HepG2 (cell line): ENCODE measurements around the gene LITAFD. TPM values are rescaled to one million over a fixed set of nuclear protein-coding genes. Genes with fewer than 3 reads are reported as not detected.

Experiments
- CREM ChIP-seq, 2 experiments: sonication (generic) in 1 of 2; formaldehyde crosslinking in 1 of 2; IDR thresholded peaks; 2 replicates each; pipeline versions ENCODE4 v1.4.0 to v1.6.1; 2016 to 2020; ENCODE audit warnings: antibody characterized with exemption in 1 of 2, mild to moderate bottlenecking in 1 of 2, missing genetic modification reagents in 1 of 2
- DPF2 ChIP-seq: sonication (generic); formaldehyde crosslinking; IDR thresholded peaks from 2 replicates; pipeline ENCODE4 v1.4.0; 2020; ENCODE audit warnings: mild to moderate bottlenecking, low read depth, missing genetic modification reagents, borderline replicate concordance
- FIP1L1 ChIP-seq: fragments of 200-400 bp; formaldehyde crosslinking; IDR thresholded peaks from 2 replicates; pipeline ENCODE4 v1.6.1; 2018; ENCODE audit warnings: low read depth, mild to moderate bottlenecking, low read length, moderate library complexity, borderline replicate concordance; ENCODE audit not compliant: insufficient read depth
- HOXA5 ChIP-seq: sonication (generic); formaldehyde crosslinking; IDR thresholded peaks from 2 replicates; pipeline ENCODE4 v1.4.0; 2020; ENCODE audit warnings: missing genetic modification reagents
- SALL2 ChIP-seq: sonication (generic); formaldehyde crosslinking; IDR thresholded peaks from 2 replicates; pipeline ENCODE4 v1.8.1; 2023; ENCODE audit warnings: mild to moderate bottlenecking, missing genetic modification reagents, inconsistent platforms
- XRCC5 ChIP-seq: fragments of 200-400 bp; formaldehyde crosslinking; optimal IDR thresholded peaks from 2 replicates; pipeline ENCODE3; 2017; ENCODE audit warnings: mild to moderate bottlenecking, low read length
- ZFX ChIP-seq: sonication (generic); formaldehyde crosslinking; IDR thresholded peaks from 2 replicates; pipeline ENCODE4 v1.4.0; 2020; ENCODE audit warnings: mild to moderate bottlenecking, low read depth, missing genetic modification reagents, moderate library complexity
- ZNF230 ChIP-seq: sonication (generic); formaldehyde crosslinking; IDR thresholded peaks from 2 replicates; pipeline ENCODE4 v1.4.0; 2020; ENCODE audit warnings: mild to moderate bottlenecking, missing genetic modification reagents
- ZNF256 ChIP-seq: sonication (generic); formaldehyde crosslinking; conservative IDR thresholded peaks from 2 replicates; pipeline ENCODE4 v1.4.0; 2020; ENCODE audit warnings: missing genetic modification reagents
- polyA plus RNA-seq, 8 experiments: library from polyadenylated mRNA; depleted of rRNA in 3 of 8; stranded (reverse) in 7 of 8; unstranded in 1 of 8; fragments of >200 nt; fragmentation: Illumina TruSeq in 4 of 8; extraction: Trizol in 4 of 8; gene quantifications; 2 replicates each; pipeline versions ENCODE4 v1.2.1 to v1.2.3, GENCODE V29; 2011 to 2016; ENCODE audit warnings: low read depth in 4 of 8, missing spikeins in 1 of 8, mixed read lengths in 1 of 8; ENCODE audit not compliant: insufficient read depth in 1 of 8
- total RNA-seq, 5 experiments: library from RNA; depleted of rRNA; stranded (reverse); fragments of >200 nt; fragmentation: Illumina TruSeq; extraction: Trizol; gene quantifications; 2 replicates each; pipeline ENCODE4 v1.2.3, GENCODE V29; 2016; ENCODE audit warnings: low read depth in 1 of 5
- TF ChIP-seq, protein P1 (sequence below): sonication (generic); formaldehyde crosslinking; conservative IDR thresholded peaks from 2 replicates; pipeline ENCODE4 v1.4.0; 2020; ENCODE audit warnings: missing genetic modification reagents
- TF ChIP-seq, protein P2 (sequence below): sonication (generic); formaldehyde crosslinking; IDR thresholded peaks from 2 replicates; pipeline ENCODE4 v1.5.0; 2020; ENCODE audit warnings: mild to moderate bottlenecking, missing genetic modification reagents, borderline replicate concordance
- TF ChIP-seq, protein P3 (sequence below): sonication (generic); formaldehyde crosslinking; conservative IDR thresholded peaks from 2 replicates; pipeline ENCODE4 v1.8.0; 2022; ENCODE audit warnings: mild to moderate bottlenecking, moderate library complexity, missing genetic modification reagents
- TF ChIP-seq, protein P4 (sequence below): sonication (generic); formaldehyde crosslinking; IDR thresholded peaks from 2 replicates; pipeline ENCODE4 v1.5.0; 2020; ENCODE audit warnings: mild to moderate bottlenecking, missing genetic modification reagents, borderline replicate concordance
- TF ChIP-seq, protein P5 (sequence below): sonication (generic); formaldehyde crosslinking; IDR thresholded peaks from 2 replicates; pipeline ENCODE4; 2020; ENCODE audit warnings: missing genetic modification reagents, mild to moderate bottlenecking, borderline replicate concordance

LITAFD gene
- total and polyA plus RNA-seq, 2 of the 13 experiments (the other 11 are each of a cell fraction or from before 2014, with no cell fraction given), result not detected

DNA sequence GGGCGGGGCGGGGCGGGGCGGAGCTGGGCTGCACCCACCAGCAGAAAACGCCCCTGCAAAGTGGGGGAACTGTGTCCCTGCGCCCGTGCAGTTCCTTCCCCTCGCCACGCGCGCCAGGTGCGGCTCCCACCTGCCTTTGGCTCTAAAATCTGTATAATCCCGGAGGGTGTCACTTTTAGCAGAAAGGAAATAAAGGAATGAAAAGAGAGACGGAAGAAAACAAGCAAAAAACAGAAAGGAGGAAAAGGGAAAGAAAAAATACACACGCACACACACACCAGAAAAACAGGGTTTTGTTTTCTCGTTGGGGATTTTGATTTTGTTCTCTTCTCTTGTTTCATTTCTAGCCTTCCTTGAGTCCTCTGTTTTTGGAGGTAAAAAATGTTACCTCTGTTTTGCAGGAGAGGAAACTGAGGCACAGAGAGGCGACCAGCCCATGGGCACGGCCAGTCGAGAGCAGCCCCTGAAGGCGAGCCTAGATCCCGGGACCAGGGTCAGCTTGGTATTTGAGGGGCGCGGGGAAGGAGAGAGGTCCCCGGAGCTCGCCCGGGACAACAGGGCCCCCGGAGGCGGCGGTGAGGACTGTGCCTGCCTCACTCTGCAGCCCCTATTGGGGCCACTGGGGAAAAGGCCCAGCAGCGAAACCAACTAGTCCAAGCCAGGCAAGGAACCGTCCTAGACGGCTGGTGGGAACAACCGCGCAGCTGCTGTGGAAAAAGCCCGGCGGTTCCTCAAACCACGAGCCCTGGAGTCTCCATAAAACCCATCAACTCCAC, 12.8 kb upstream of the LITAFD start (continued):
- TF ChIP-seq, protein P1, sequence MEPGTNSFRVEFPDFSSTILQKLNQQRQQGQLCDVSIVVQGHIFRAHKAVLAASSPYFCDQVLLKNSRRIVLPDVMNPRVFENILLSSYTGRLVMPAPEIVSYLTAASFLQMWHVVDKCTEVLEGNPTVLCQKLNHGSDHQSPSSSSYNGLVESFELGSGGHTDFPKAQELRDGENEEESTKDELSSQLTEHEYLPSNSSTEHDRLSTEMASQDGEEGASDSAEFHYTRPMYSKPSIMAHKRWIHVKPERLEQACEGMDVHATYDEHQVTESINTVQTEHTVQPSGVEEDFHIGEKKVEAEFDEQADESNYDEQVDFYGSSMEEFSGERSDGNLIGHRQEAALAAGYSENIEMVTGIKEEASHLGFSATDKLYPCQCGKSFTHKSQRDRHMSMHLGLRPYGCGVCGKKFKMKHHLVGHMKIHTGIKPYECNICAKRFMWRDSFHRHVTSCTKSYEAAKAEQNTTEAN (CRISPR knock-in tag), result peak; percentile 58; the same call in 1 of the 2 replicates
- TF ChIP-seq HOXA5 (CRISPR knock-in tag) (peak; percentile 12; the same call in 1 of the 2 replicates), ZFX (peak; percentile 69), ZNF256 (CRISPR knock-in tag) (peak; percentile 77; the same call in 1 of the 2 replicates), DPF2 (CRISPR knock-in tag) (0 out of 2 replicates have a peak, but pooled peaks have one; percentile 19), CREM (IDR thresholded peaks at IDR 0.05) (no peak), CREM (CRISPR knock-in tag; IDR thresholded peaks at IDR 0.05) (no peak), ZNF230 (CRISPR knock-in tag) (no peak), FIP1L1 (peak; percentile 30; the same call in 1 of the 2 replicates), XRCC5 (peak; percentile 73), SALL2 (CRISPR knock-in tag) (no peak; the same call in 1 of the 2 replicates)
- TF ChIP-seq, protein P2, sequence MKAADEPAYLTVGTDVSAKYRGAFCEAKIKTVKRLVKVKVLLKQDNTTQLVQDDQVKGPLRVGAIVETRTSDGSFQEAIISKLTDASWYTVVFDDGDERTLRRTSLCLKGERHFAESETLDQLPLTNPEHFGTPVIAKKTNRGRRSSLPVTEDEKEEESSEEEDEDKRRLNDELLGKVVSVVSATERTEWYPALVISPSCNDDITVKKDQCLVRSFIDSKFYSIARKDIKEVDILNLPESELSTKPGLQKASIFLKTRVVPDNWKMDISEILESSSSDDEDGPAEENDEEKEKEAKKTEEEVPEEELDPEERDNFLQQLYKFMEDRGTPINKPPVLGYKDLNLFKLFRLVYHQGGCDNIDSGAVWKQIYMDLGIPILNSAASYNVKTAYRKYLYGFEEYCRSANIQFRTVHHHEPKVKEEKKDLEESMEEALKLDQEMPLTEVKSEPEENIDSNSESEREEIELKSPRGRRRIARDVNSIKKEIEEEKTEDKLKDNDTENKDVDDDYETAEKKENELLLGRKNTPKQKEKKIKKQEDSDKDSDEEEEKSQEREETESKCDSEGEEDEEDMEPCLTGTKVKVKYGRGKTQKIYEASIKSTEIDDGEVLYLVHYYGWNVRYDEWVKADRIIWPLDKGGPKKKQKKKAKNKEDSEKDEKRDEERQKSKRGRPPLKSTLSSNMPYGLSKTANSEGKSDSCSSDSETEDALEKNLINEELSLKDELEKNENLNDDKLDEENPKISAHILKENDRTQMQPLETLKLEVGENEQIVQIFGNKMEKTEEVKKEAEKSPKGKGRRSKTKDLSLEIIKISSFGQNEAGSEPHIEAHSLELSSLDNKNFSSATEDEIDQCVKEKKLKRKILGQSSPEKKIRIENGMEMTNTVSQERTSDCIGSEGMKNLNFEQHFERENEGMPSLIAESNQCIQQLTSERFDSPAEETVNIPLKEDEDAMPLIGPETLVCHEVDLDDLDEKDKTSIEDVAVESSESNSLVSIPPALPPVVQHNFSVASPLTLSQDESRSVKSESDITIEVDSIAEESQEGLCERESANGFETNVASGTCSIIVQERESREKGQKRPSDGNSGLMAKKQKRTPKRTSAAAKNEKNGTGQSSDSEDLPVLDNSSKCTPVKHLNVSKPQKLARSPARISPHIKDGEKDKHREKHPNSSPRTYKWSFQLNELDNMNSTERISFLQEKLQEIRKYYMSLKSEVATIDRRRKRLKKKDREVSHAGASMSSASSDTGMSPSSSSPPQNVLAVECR (CRISPR knock-in tag), result peak; percentile 62; the same call in 1 of the 2 replicates
- TF ChIP-seq, protein P3, sequence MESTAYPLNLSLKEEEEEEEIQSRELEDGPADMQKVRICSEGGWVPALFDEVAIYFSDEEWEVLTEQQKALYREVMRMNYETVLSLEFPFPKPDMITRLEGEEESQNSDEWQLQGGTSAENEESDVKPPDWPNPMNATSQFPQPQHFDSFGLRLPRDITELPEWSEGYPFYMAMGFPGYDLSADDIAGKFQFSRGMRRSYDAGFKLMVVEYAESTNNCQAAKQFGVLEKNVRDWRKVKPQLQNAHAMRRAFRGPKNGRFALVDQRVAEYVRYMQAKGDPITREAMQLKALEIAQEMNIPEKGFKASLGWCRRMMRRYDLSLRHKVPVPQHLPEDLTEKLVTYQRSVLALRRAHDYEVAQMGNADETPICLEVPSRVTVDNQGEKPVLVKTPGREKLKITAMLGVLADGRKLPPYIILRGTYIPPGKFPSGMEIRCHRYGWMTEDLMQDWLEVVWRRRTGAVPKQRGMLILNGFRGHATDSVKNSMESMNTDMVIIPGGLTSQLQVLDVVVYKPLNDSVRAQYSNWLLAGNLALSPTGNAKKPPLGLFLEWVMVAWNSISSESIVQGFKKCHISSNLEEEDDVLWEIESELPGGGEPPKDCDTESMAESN (CRISPR knock-in tag), result 0 out of 2 replicates have a peak, but pooled peaks have one; percentile 19
- TF ChIP-seq, protein P4, sequence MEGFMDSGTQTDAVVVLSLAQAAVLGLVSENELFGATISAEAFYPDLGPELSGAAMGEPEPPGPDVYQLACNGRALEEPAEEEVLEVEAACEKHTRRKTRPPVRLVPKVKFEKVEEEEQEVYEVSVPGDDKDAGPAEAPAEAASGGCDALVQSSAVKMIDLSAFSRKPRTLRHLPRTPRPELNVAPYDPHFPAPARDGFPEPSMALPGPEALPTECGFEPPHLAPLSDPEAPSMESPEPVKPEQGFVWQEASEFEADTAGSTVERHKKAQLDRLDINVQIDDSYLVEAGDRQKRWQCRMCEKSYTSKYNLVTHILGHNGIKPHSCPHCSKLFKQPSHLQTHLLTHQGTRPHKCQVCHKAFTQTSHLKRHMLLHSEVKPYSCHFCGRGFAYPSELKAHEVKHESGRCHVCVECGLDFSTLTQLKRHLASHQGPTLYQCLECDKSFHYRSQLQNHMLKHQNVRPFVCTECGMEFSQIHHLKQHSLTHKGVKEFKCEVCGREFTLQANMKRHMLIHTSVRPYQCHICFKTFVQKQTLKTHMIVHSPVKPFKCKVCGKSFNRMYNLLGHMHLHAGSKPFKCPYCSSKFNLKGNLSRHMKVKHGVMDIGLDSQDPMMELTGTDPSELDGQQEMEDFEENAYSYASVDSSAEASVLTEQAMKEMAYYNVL (CRISPR knock-in tag), result peak; percentile 67
- TF ChIP-seq, protein P5, sequence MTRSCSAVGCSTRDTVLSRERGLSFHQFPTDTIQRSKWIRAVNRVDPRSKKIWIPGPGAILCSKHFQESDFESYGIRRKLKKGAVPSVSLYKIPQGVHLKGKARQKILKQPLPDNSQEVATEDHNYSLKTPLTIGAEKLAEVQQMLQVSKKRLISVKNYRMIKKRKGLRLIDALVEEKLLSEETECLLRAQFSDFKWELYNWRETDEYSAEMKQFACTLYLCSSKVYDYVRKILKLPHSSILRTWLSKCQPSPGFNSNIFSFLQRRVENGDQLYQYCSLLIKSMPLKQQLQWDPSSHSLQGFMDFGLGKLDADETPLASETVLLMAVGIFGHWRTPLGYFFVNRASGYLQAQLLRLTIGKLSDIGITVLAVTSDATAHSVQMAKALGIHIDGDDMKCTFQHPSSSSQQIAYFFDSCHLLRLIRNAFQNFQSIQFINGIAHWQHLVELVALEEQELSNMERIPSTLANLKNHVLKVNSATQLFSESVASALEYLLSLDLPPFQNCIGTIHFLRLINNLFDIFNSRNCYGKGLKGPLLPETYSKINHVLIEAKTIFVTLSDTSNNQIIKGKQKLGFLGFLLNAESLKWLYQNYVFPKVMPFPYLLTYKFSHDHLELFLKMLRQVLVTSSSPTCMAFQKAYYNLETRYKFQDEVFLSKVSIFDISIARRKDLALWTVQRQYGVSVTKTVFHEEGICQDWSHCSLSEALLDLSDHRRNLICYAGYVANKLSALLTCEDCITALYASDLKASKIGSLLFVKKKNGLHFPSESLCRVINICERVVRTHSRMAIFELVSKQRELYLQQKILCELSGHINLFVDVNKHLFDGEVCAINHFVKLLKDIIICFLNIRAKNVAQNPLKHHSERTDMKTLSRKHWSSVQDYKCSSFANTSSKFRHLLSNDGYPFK (CRISPR knock-in tag), result no peak
